HepG2 (cell line): ENCODE data around the gene CAPN10. TPM values are rescaled to one million over a fixed set of nuclear protein-coding genes. Genes with fewer than 3 reads are reported as not detected.

Experiments
- BCL3 ChIP-seq: sonication (generic); formaldehyde crosslinking; IDR thresholded peaks from 2 replicates; pipeline ENCODE4 v1.5.1; 2020; ENCODE audit warnings: mild to moderate bottlenecking, missing genetic modification reagents, moderate library complexity
- BHLHE40 ChIP-seq: IDR thresholded peaks from 2 replicates; pipeline ENCODE4 v1.6.1; 2011; ENCODE audit warnings: low read length, improper control_type of control experiment
- CEBPG ChIP-seq: IDR thresholded peaks from 2 replicates; pipeline ENCODE4 v1.6.1; 2016
- DPF2 ChIP-seq: sonication (generic); formaldehyde crosslinking; IDR thresholded peaks from 2 replicates; pipeline ENCODE4 v1.4.0; 2020; ENCODE audit warnings: mild to moderate bottlenecking, low read depth, missing genetic modification reagents, borderline replicate concordance
- GLMP ChIP-seq: sonication (generic); formaldehyde crosslinking; IDR thresholded peaks from 2 replicates; pipeline ENCODE4 v1.9.0; 2021; ENCODE audit warnings: missing genetic modification reagents, mild to moderate bottlenecking, borderline replicate concordance
- HINFP ChIP-seq: sonication (generic); formaldehyde crosslinking; IDR thresholded peaks from 2 replicates; pipeline ENCODE4 v1.4.0; 2020; ENCODE audit warnings: low read depth, mild to moderate bottlenecking, missing genetic modification reagents
- IRF9 ChIP-seq: sonication (generic); formaldehyde crosslinking; IDR thresholded peaks from 2 replicates; pipeline ENCODE4 v1.8.0; 2022; ENCODE audit warnings: missing genetic modification reagents, mild to moderate bottlenecking, borderline replicate concordance
- KLF13 ChIP-seq: sonication (generic); formaldehyde crosslinking; IDR thresholded peaks from 2 replicates; pipeline ENCODE4 v1.4.0; 2020; ENCODE audit warnings: mild to moderate bottlenecking, missing genetic modification reagents
- MBD4 ChIP-seq: IDR thresholded peaks from 2 replicates; pipeline ENCODE4 v1.6.1; 2012; ENCODE audit warnings: low read length, inconsistent platforms, borderline replicate concordance
- MTA1 ChIP-seq: sonication (generic); formaldehyde crosslinking; IDR thresholded peaks from 2 replicates; pipeline ENCODE4 v1.4.0; 2020; ENCODE audit warnings: missing genetic modification reagents, mild to moderate bottlenecking, borderline replicate concordance
- MYC ChIP-seq: sonication (generic); formaldehyde crosslinking; IDR thresholded peaks from 2 replicates; pipeline ENCODE4 v1.9.0; 2021; ENCODE audit warnings: missing genetic modification reagents, borderline replicate concordance
- PBX3 ChIP-seq: sonication (generic); formaldehyde crosslinking; IDR thresholded peaks from 2 replicates; pipeline ENCODE4 v1.8.1; 2023; ENCODE audit warnings: missing genetic modification reagents, inconsistent platforms, borderline replicate concordance
- RARA ChIP-seq: IDR thresholded peaks from 2 replicates; pipeline ENCODE4 v1.6.1; 2016; ENCODE audit warnings: missing genetic modification reagents, missing compliant biosample characterization
- RBFOX2 ChIP-seq: fragments of 200-400 bp; formaldehyde crosslinking; IDR thresholded peaks from 2 replicates; pipeline ENCODE4 v1.6.1; 2017; ENCODE audit warnings: low read depth, mild to moderate bottlenecking, low read length
- RXRA ChIP-seq: sonication (generic); formaldehyde crosslinking; IDR thresholded peaks from 2 replicates; pipeline ENCODE4 v1.5.1; 2020; ENCODE audit warnings: missing genetic modification reagents
- SIN3A ChIP-seq: IDR thresholded peaks from 2 replicates; pipeline ENCODE4 v1.6.1; 2011; ENCODE audit warnings: low read depth, mild to moderate bottlenecking, control low read depth, low read length, borderline replicate concordance
- ZBTB1 ChIP-seq: sonication (generic); formaldehyde crosslinking; IDR thresholded peaks from 2 replicates; pipeline ENCODE4 v1.4.0; 2020; ENCODE audit warnings: missing genetic modification reagents, borderline replicate concordance
- ZFP37 ChIP-seq: sonication (generic); formaldehyde crosslinking; IDR thresholded peaks from 2 replicates; pipeline ENCODE4 v1.4.0; 2020; ENCODE audit warnings: missing genetic modification reagents, borderline replicate concordance
- ZFX ChIP-seq: sonication (generic); formaldehyde crosslinking; IDR thresholded peaks from 2 replicates; pipeline ENCODE4 v1.4.0; 2020; ENCODE audit warnings: mild to moderate bottlenecking, low read depth, missing genetic modification reagents, moderate library complexity
- ZNF121 ChIP-seq: sonication (generic); formaldehyde crosslinking; IDR thresholded peaks from 2 replicates; pipeline ENCODE4 v1.5.0; 2020; ENCODE audit warnings: mild to moderate bottlenecking, missing genetic modification reagents
- ZNF546 ChIP-seq: sonication (generic); formaldehyde crosslinking; conservative IDR thresholded peaks from 2 replicates; pipeline ENCODE4 v1.8.1; 2023; ENCODE audit warnings: mild to moderate bottlenecking, missing genetic modification reagents
- ZNF552 ChIP-seq: sonication (generic); formaldehyde crosslinking; IDR thresholded peaks from 2 replicates; pipeline ENCODE4 v1.9.0; 2022; ENCODE audit warnings: missing genetic modification reagents, mild to moderate bottlenecking, borderline replicate concordance
- ZNF7 ChIP-seq: IDR thresholded peaks from 2 replicates; pipeline ENCODE4 v1.6.1; 2016; ENCODE audit warnings: missing biosample characterization, missing genetic modification reagents
- polyA plus RNA-seq, 8 experiments: library from polyadenylated mRNA; depleted of rRNA in 3 of 8; stranded (reverse) in 7 of 8; unstranded in 1 of 8; fragments of >200 nt; fragmentation: Illumina TruSeq in 4 of 8; extraction: Trizol in 4 of 8; gene quantifications; 2 replicates each; pipeline versions ENCODE4 v1.2.1 to v1.2.3, GENCODE V29; 2011 to 2016; ENCODE audit warnings: low read depth in 4 of 8, missing spikeins in 1 of 8, mixed read lengths in 1 of 8; ENCODE audit not compliant: insufficient read depth in 1 of 8
- total RNA-seq, 5 experiments: library from RNA; depleted of rRNA; stranded (reverse); fragments of >200 nt; fragmentation: Illumina TruSeq; extraction: Trizol; gene quantifications; 2 replicates each; pipeline ENCODE4 v1.2.3, GENCODE V29; 2016; ENCODE audit warnings: low read depth in 1 of 5

The CAPN10 gene
- total and polyA plus RNA-seq, 2 of the 13 experiments (the other 11 are each of a cell fraction or from before 2014, with no cell fraction given): 27.6 to 32.4 TPM

GRCh38 chr2:240596080-240596460, 9.5 kb downstream of the CAPN10 start (continued):
- TF ChIP-seq GLMP (CRISPR knock-in tag): no peak
- TF ChIP-seq DPF2 (CRISPR knock-in tag): no peak
- TF ChIP-seq IRF9: 0 out of 2 replicates have a peak, but pooled peaks have one; percentile 27
- 0 out of 2 replicates have a peak, but pooled peaks have one; percentile 21 for TF ChIP-seq RBFOX2
- TF ChIP-seq BCL3 (CRISPR knock-in tag): no peak
- TF ChIP-seq MYC (CRISPR knock-in tag): 0 out of 2 replicates have a peak, but pooled peaks have one; percentile 20
- no peak for TF ChIP-seq ZNF552 (CRISPR knock-in tag)
- peak; percentile 43; the same call in 1 of the 2 replicates for TF ChIP-seq MTA1 (CRISPR knock-in tag)
- no peak for TF ChIP-seq ZNF7
- TF ChIP-seq BHLHE40: 0 out of 2 replicates have a peak, but pooled peaks have one; percentile 13
- 0 out of 2 replicates have a peak, but pooled peaks have one; percentile 34 for TF ChIP-seq ZNF546 (CRISPR knock-in tag)
- TF ChIP-seq MBD4: no peak
- no peak for TF ChIP-seq PBX3
- TF ChIP-seq CEBPG: no peak
- no peak for TF ChIP-seq ZNF121 (CRISPR knock-in tag)
- TF ChIP-seq KLF13 (CRISPR knock-in tag): no peak
- peak; percentile 57 for TF ChIP-seq RXRA (CRISPR knock-in tag)
- no peak for TF ChIP-seq HINFP (CRISPR knock-in tag)
- no peak for TF ChIP-seq ZFP37 (CRISPR knock-in tag)
- TF ChIP-seq ZBTB1 (CRISPR knock-in tag): no peak
- no peak for TF ChIP-seq SIN3A
- TF ChIP-seq RARA: peak; percentile 77
- no peak; the same call in 1 of the 2 replicates for TF ChIP-seq ZFX (CRISPR knock-in tag)
